UCSD-AML1 (cell line): ENCODE measurements around the gene DNAJB6.

Experiments used
- DNase-seq: peaks from one replicate; lab custom pipeline; 2025; ENCODE audit not compliant: unreplicated experiment; lab: John Stamatoyannopoulos, UW

DNAJB6 gene

GRCh38 chr7:157425137-157425731 is 88.4 kb downstream of the DNAJB6 start:
- DNase-seq: no peak

DNA sequence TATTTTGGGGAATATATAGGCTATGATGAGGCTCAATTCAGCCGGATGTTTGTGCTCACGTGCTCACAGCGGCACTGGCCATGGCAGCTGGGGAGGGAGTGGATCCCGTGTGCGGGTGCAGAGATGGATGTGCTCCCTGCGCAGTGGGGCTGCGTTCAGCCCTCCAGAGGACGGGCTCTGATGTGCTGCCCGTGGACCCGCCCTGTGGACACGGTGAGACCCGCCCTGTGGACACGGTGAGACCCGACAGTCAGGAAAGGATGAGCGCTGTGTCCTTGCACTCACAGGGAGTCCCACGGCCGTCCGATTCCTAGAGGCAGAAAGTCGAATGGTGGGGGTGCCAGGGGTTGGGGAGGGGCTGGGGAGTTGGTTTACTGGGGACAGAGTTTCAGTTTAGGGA is 89.0 kb downstream of the DNAJB6 start:
- no peak for DNase-seq

DNA sequence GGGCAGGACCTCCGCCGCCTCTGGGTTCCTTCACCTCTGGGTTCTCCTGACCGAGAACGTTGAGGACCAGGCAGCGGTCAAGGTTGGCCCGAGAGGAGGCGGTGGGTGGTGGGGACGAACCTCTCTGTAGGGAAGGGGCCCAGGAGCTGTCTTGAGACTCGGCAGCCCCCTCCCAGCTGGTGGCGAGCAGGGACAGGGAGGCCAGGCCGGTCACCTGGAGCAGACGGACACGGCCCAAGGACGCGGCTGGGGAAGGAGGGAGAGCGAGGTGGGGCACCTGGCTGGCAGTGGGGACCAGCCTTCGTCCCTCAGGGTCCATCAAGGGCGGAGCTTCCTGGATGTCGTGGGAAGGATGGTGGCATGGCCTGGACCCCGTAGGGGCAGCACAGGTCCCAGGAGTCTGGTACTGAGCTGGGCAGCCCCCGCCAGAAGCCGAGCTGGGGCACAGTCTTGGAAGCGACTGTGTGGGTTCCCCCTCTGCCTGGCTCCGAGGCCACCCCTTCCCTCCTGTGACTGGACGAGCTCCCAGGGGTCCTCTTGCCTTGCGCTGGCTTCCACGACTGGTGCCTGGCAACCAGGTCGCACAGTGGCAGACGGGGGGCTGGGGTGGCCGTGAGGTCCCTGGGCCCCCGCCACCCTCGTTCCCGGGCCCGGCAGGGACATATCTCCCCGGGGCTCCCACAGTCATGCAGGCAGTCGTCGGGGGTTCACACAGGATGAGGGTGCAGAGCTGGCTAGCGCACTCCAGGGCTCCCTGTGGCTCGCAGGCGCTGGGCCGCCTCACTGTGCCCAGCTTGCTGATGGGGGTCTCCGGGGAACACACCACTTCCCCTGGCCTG is 89.9 kb downstream of the DNAJB6 start:
- no peak for DNase-seq

- no peak for DNase-seq
These were observed 91.2 kb downstream of the DNAJB6 start for GRCh38 chr7:157427811-157428553.

- no peak for DNase-seq
These were observed 91.7 kb downstream of the DNAJB6 start for GRCh38 chr7:157428554-157428945.

DNA sequence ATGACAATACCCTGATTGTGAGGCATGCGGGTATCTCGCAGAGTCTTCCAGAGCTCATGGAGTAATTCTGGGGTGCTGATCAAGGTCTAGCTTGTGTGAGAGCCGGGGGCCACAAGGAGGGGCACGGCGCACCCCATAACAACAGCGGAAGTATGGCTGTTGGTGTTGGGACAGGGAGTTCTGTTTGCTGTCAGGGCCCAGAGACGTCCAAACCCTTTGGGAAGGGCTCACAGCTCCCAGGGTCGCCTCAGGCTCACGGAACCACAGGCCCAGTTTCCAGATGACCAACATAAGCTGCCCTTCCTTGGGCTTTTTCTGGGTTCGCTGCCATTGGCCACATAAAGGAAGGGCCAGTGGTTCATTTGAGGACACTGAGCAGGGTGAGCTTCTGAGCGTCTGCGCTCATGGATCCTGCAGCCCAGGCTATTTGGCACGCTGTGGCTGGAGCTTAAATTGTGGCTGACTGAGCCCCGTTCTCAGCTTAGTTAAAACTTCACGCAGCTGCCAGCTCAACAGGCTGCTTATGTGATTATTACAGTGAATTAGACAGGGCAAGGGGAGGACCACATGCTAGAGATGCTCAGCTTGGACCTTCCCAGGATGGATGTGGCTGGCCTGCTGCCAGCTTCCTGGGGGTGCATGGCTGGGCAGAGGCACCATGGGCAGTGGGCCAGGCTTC is 92.3 kb downstream of the DNAJB6 start:
- DNase-seq: no peak

GRCh38 chr7:157429680-157430224 is 92.9 kb downstream of the DNAJB6 start:
- no peak for DNase-seq

GRCh38 chr7:157430721-157431120 is 93.9 kb downstream of the DNAJB6 start:
- no peak for DNase-seq

GRCh38 chr7:157431173-157431950 is 94.6 kb downstream of the DNAJB6 start:
- no peak for DNase-seq

- no peak for DNase-seq
These were observed 95.2 kb downstream of the DNAJB6 start for GRCh38 chr7:157431951-157432540.

GRCh38 chr7:157432541-157432956 is 95.7 kb downstream of the DNAJB6 start:
- DNase-seq: peak; percentile 61

DNA sequence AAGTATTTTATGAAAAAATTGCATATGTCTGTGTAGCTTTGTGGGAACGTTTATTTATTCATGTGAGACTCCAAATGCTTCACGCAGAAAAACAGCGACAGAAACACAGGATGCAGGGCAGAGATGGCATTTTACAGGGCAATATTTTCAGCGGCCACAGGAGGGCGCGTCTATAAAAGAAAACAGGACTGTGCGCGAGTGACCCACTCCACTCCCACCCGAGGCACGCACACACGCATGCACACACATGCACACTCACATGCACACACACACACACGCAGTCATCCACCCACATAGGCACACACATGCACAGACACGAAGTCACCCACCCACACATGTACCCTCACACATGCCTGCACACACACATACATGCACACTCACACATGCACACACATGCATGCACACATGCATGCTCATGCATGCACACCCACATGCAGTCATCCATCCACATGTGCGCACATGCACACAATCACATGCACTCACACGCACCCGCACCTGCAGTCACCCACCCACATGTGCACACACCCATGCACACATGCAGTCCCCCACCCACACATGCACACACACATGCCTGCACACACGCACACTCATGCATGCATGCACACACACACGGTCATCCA is 96.3 kb downstream of the DNAJB6 start:
- DNase-seq: peak; percentile 53

DNA sequence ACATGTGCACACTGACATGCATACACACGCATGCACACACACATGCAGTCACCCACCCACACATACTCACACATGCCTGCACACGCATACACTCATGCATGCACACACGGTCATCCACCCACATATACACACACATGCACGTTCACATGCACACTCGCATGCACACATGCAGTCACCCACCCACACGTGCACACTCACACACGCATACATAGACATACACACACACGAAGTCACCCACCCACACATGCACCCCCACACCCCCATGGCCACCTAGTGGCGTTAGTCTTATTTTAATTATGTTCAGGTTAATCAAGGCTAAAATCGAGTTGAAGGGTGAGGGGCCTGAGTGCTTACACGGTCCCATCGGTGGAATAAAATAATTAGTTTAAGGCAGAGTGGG is 96.8 kb downstream of the DNAJB6 start:
- no peak for DNase-seq

DNA sequence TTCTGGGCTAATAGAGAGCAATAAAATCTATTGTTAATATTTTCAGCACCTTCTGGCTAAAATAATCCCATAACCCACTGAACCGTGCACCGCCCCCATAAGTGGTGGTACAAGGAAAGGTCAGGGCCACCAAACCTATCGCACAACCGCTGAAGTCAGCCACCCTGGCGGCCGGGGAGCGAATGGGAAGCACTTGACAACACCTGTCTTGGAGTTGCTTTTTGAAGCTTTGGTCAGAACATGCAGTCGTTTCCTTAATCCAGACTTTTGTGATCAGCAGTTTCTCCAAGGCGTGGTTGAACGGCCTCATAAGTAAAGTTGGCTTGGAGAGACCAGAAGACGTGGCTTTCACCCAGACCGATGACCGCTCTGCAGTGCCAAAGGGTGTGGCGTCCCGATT is 97.4 kb downstream of the DNAJB6 start:
- no peak for DNase-seq

DNA sequence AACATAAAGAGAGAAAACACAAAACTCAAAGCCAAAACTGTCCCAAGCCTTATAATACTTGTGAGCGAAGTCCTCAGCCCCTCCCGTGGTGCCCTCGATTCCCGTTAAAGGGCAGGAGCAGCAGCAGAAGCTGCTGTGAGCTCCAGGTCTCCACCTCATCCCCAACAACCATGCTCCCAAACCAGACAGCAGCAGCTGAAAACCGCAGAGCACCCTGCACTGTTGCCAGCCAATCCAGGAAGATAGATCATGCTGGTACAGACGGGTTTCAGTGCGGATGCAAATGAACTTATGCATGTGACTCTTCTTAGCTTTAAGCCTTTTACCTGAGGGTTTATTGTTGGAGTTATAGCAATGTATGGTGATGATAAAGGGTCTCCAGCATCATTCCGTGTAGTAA is 97.9 kb downstream of the DNAJB6 start:
- no peak for DNase-seq

- no peak for DNase-seq
These were observed 99.3 kb downstream of the DNAJB6 start for GRCh38 chr7:157436076-157436475.

- no peak for DNase-seq
These were observed 100.1 kb downstream of the DNAJB6 start for GRCh38 chr7:157436763-157437480.

- DNase-seq: no peak
These were observed 100.8 kb downstream of the DNAJB6 start for GRCh38 chr7:157437519-157438061.
